Endothelial cell of umbilical vein (primary cell): ENCODE results near the gene IP6K3. TPM values are rescaled to one million over a fixed set of nuclear protein-coding genes. Genes with fewer than 3 reads are reported as not detected.
A peak's percentile ranks its signal among the peaks of the same experiment; 100 is the strongest.

Source experiments
- BruUV-seq: library from RNA; stranded (reverse); fragments of 400-500 nt; replicated peaks from 2 replicates; lab custom pipeline; 2021; lab: Mats Ljungman, UMichigan
- CTCF ChIA-PET: fragments of 300-600, 350-600 bp; sonication (Branson Sonifier 250); formaldehyde crosslinking; loops from one replicate; lab custom pipeline; 2021; ENCODE audit warnings: antibody characterized with exemption, inconsistent platforms; lab: Charles Lee
- POLR2A ChIA-PET: fragments of 300-600, 350-600 bp; sonication (Branson Sonifier 250); formaldehyde crosslinking; loops from one replicate; lab custom pipeline; 2021; ENCODE audit warnings: antibody characterized with exemption, inconsistent platforms; lab: Charles Lee
- DNase-seq: peaks from one replicate; pipeline ENCODE4 v3.0.0-alpha.2; 2011; ENCODE audit warnings: low read depth, low spot score
- FAIRE-seq: peaks from 2 replicates; lab custom pipeline; 2011; peaks lifted over from hg19 to GRCh38; lab: Jason Lieb, UNC
- H2AFZ ChIP-seq: 2 replicates; pipeline ENCODE4 v1.6.0; 2012; ENCODE audit warnings: low read depth, low read length, control low read depth, inconsistent platforms
- H3K27ac ChIP-seq: 2 replicates; pipeline ENCODE4 v1.5.1; 2011; ENCODE audit warnings: low read depth, mild to moderate bottlenecking, control low read depth, low read length, moderate library complexity; ENCODE audit not compliant: insufficient read depth
- H3K27me3 ChIP-seq, 2 experiments: 2 replicates each; pipeline versions ENCODE4 v1.6.0 to v1.6.1; 2011; ENCODE audit warnings: low read length in 2 of 2, mixed read lengths in 1 of 2; ENCODE audit not compliant: control insufficient read depth in 2 of 2, insufficient read depth in 2 of 2
- H3K36me3 ChIP-seq, 2 experiments: 2 replicates in 1 of 2; 3 replicates in 1 of 2; pipeline ENCODE4 v1.5.1; 2011; ENCODE audit warnings: low read length in 2 of 2, mild to moderate bottlenecking in 1 of 2, moderate library complexity in 1 of 2; ENCODE audit not compliant: control insufficient read depth in 2 of 2, insufficient read depth in 2 of 2; ENCODE audit errors: extremely low read depth in 1 of 2
- H3K4me1 ChIP-seq: 3 replicates; pipeline ENCODE4 v1.5.1; 2011; ENCODE audit warnings: mild to moderate bottlenecking, low read length; ENCODE audit not compliant: control insufficient read depth, insufficient read depth; ENCODE audit errors: extremely low read depth
- H3K4me2 ChIP-seq: 2 replicates; pipeline ENCODE4 v1.6.1; 2011; ENCODE audit warnings: low read length, control low read depth, mixed read lengths; ENCODE audit not compliant: insufficient read depth
- H3K4me3 ChIP-seq, 3 experiments: fragments of 200-600 bp in 1 of 3; sonication (generic), shearing (Covaris generic) in 1 of 3; replicated peaks in 1 of 3; 2 replicates each; pipeline ENCODE4 v1.5.1; 2011 to 2016; ENCODE audit warnings: control low read depth in 3 of 3, low read length in 3 of 3, mild to moderate bottlenecking in 2 of 3, inconsistent platforms in 1 of 3, low read depth in 1 of 3, moderate library complexity in 1 of 3; ENCODE audit not compliant: insufficient read depth in 1 of 3
- H3K79me2 ChIP-seq: 2 replicates; pipeline ENCODE4 v1.6.0; 2012; ENCODE audit warnings: low read length, inconsistent platforms; ENCODE audit not compliant: control insufficient read depth, insufficient read depth
- H3K9ac ChIP-seq: replicated peaks from 2 replicates; pipeline ENCODE3; 2011; ENCODE audit warnings: low read length, control low read depth; ENCODE audit not compliant: insufficient read depth; ENCODE audit errors: extremely low read depth
- H3K9me1 ChIP-seq: replicated peaks from 3 replicates; pipeline ENCODE4 v1.6.0; 2011; ENCODE audit warnings: mild to moderate bottlenecking, low read length; ENCODE audit not compliant: control insufficient read depth, insufficient read depth; ENCODE audit errors: extremely low read depth
- H3K9me3 ChIP-seq: replicated peaks from 2 replicates; pipeline ENCODE4 v1.5.1; 2012; ENCODE audit warnings: low read length, inconsistent platforms; ENCODE audit not compliant: control insufficient read depth, insufficient read depth
- H4K20me1 ChIP-seq: replicated peaks from 2 replicates; pipeline ENCODE3; 2011; ENCODE audit warnings: mild to moderate bottlenecking, low read length; ENCODE audit not compliant: control insufficient read depth, insufficient read depth; ENCODE audit errors: extremely low read depth
- FOS ChIP-seq: IDR thresholded peaks from 2 replicates; pipeline ENCODE4 v1.6.1; 2011; ENCODE audit warnings: mild to moderate bottlenecking, low read length, moderate library complexity, borderline replicate concordance; ENCODE audit not compliant: insufficient read depth
- dilution Hi-C: fragments of 300-500 bp; cut with MboI; formaldehyde crosslinking; loops from one replicate; pipeline ENCODE4 v1.15.0; 2019; ENCODE audit warnings: low sequenced_read_pairs; ENCODE audit not compliant: extremely low pct_ligation_motif_present
- intact Hi-C: fragments of 100-400 bp; cut with micrococcal nuclease; formaldehyde crosslinking; loops from one replicate; pipeline ENCODE4 v1.10.0; 2022
- polyA plus RNA-seq, 4 experiments: library from polyadenylated mRNA; depleted of rRNA in 3 of 4; stranded (reverse) in 3 of 4; unstranded in 1 of 4; fragments of >200 nt; gene quantifications; 2 replicates each; pipeline versions ENCODE4 v1.2.1 to v1.2.3, GENCODE V29; 2011 to 2012; ENCODE audit warnings: missing spikeins in 1 of 4
- total RNA-seq: library from RNA; stranded (reverse); gene quantifications from 2 replicates; pipeline ENCODE4 v1.2.3, GENCODE V29; 2021
- TF ChIP-seq, protein P1 (sequence below), 2 donors: IDR thresholded peaks; 1 replicate in 1 of 2; 2 replicates in 1 of 2; pipeline ENCODE4 v1.5.1; 2011; ENCODE audit warnings: low read length in 2 of 2, mild to moderate bottlenecking in 2 of 2, moderate library complexity in 2 of 2, control low read depth in 1 of 2, inconsistent platforms in 1 of 2, low read depth in 1 of 2; ENCODE audit not compliant: insufficient read depth in 1 of 2; ENCODE audit errors: extremely low read depth in 1 of 2

The IP6K3 gene
- total and polyA plus RNA-seq, 2 donors (not counting 3 experiments of a cell fraction or from before 2014, with no cell fraction given) = not detected

DNA sequence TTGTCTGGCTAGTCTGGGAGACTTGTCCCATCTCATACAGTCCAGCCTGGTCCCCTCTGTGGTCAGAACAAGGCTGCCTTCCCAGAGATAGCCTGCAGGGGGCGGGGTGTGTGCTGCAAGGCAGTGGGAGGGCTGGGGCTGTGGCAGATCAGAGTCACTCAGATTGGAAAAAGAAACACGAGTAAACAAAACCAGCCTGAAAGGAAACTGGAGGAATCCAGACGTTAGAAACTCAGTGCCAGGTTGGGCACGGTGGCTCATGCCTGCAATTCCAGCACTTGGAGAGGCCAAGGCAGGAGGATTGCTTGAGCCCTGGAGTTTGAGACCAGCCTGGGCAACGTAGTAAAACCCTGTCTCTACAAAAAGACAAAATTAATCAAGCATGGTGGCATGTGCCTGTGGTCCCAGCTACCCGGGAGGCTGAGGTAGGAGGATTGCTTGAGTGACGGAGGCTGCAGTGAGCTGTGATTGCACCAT lies 22.0 kb upstream of the IP6K3 start:
- Histone ChIP-seq H3K4me2 (no peak overlapping the region), H3K4me1 (peaks cover 43% of the 10 kb centered on the region), H3K9ac (no peak overlapping the region), H3K27me3 (no peaks in the 10 kb centered on the region), H3K27ac (peak overlapping the region; percentile 4), H3K4me3 (no peak overlapping the region), H3K9me3 (no peaks in the 10 kb centered on the region), H3K79me2 (no peaks in the 10 kb centered on the region), H3K36me3 (peaks cover 0 to 3% of the 10 kb centered on the region in 2 experiments), H4K20me1 (no peaks in the 10 kb centered on the region), H2AFZ (peak overlapping the region; percentile 84), H3K9me1 (no peaks in the 10 kb centered on the region)
- TF ChIP-seq, protein P1, sequence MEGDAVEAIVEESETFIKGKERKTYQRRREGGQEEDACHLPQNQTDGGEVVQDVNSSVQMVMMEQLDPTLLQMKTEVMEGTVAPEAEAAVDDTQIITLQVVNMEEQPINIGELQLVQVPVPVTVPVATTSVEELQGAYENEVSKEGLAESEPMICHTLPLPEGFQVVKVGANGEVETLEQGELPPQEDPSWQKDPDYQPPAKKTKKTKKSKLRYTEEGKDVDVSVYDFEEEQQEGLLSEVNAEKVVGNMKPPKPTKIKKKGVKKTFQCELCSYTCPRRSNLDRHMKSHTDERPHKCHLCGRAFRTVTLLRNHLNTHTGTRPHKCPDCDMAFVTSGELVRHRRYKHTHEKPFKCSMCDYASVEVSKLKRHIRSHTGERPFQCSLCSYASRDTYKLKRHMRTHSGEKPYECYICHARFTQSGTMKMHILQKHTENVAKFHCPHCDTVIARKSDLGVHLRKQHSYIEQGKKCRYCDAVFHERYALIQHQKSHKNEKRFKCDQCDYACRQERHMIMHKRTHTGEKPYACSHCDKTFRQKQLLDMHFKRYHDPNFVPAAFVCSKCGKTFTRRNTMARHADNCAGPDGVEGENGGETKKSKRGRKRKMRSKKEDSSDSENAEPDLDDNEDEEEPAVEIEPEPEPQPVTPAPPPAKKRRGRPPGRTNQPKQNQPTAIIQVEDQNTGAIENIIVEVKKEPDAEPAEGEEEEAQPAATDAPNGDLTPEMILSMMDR (IDR thresholded peaks at IDR 0.05; ENCODE audit: extremely low read depth in 1 of 2, insufficient read depth in 1 of 2, low read depth in 1 of 2, low read length in 2 of 2) = peak; percentile 76 to 96
- TF ChIP-seq FOS = no peak
- ChIA-PET POLR2A (no interaction called here), CTCF (interaction anchor here (1.0 to 9.0 kb wide), 16 partner anchors 9 to 386 kb away, joined by 3 to 286 read pairs (median 3); partner anchors contain the start of gene LEMD2)
- dilution Hi-C loops = no loop called here
- no TSS peak for BruUV-seq
- intact Hi-C loops = loop anchor here (1.0 to 2.0 kb wide), 4 partner anchors 24 to 386 kb away; no protein-coding TSS in a partner anchor
- peak; percentile 82 for DNase-seq
- FAIRE-seq = peak; percentile 96
